ENCODE results near the gene CYP46A1. TPM values are rescaled to one million over a fixed set of nuclear protein-coding genes. Genes with fewer than 3 reads are reported as not detected.

Gene CYP46A1
- total and polyA plus RNA-seq, 2 experiments from 2014 or later = 0.47 to 1.7 TPM

GRCh38 chr14:99734406-99735051 is 50.4 kb downstream of the CYP46A1 start:
- Histone ChIP-seq H3K36me3 (replicated peaks; ENCODE audit: insufficient read depth, low read depth) (no peaks in the 10 kb centered on the region), H4K20me1 (ENCODE audit: insufficient read depth, poor library complexity, severe bottlenecking) (no peaks in the 10 kb centered on the region), H3K4me1 (ENCODE audit: insufficient read depth) (peaks cover 21% of the 10 kb centered on the region), H3K79me2 (no peaks in the 10 kb centered on the region), H3K9me3 (ENCODE audit: low read depth) (no peaks in the 10 kb centered on the region), H3K4me3 (no peak overlapping the region), H2AFZ (no peak overlapping the region), H3K4me2 (no peak overlapping the region), H3K27me3 (no peaks in the 10 kb centered on the region), H3K9me2 (replicated peaks; ENCODE audit: insufficient read depth) (no peaks in the 10 kb centered on the region), H3K27ac (no peak overlapping the region)
- TF ChIP-seq EZH2phosphoT487 (IDR thresholded peaks at IDR 0.05; ENCODE audit: low read depth, severe bottlenecking, unreplicated experiment) (no peak), EZH2 (IDR thresholded peaks at IDR 0.05; ENCODE audit: borderline replicate concordance) (no peak)
- TF ChIP-seq, protein P1, sequence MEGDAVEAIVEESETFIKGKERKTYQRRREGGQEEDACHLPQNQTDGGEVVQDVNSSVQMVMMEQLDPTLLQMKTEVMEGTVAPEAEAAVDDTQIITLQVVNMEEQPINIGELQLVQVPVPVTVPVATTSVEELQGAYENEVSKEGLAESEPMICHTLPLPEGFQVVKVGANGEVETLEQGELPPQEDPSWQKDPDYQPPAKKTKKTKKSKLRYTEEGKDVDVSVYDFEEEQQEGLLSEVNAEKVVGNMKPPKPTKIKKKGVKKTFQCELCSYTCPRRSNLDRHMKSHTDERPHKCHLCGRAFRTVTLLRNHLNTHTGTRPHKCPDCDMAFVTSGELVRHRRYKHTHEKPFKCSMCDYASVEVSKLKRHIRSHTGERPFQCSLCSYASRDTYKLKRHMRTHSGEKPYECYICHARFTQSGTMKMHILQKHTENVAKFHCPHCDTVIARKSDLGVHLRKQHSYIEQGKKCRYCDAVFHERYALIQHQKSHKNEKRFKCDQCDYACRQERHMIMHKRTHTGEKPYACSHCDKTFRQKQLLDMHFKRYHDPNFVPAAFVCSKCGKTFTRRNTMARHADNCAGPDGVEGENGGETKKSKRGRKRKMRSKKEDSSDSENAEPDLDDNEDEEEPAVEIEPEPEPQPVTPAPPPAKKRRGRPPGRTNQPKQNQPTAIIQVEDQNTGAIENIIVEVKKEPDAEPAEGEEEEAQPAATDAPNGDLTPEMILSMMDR (IDR thresholded peaks at IDR 0.05; ENCODE audit: poor library complexity) = no peak
- WGBS (ENCODE audit: low lambda C conversion rate, missing lambda C conversion rate) = 86% methylated on average over 18 of the region's 18 CpGs
- no peak for DNase-seq (ENCODE audit: low spot score)

- Histone ChIP-seq H3K9me2 (replicated peaks; ENCODE audit: insufficient read depth) (no peaks in the 10 kb centered on the region), H3K27me3 (no peaks in the 10 kb centered on the region), H3K9me3 (ENCODE audit: low read depth) (no peaks in the 10 kb centered on the region), H4K20me1 (ENCODE audit: insufficient read depth, poor library complexity, severe bottlenecking) (no peaks in the 10 kb centered on the region), H3K4me1 (ENCODE audit: insufficient read depth) (peaks cover 25% of the 10 kb centered on the region), H2AFZ (no peak overlapping the region), H3K4me2 (no peak overlapping the region), H3K36me3 (replicated peaks; ENCODE audit: insufficient read depth, low read depth) (no peaks in the 10 kb centered on the region), H3K79me2 (no peaks in the 10 kb centered on the region), H3K27ac (no peak overlapping the region), H3K4me3 (no peak overlapping the region)
- TF ChIP-seq, protein P1 (IDR thresholded peaks at IDR 0.05; ENCODE audit: poor library complexity) = no peak
- TF ChIP-seq EZH2 (IDR thresholded peaks at IDR 0.05; ENCODE audit: borderline replicate concordance) = no peak
- TF ChIP-seq EZH2phosphoT487 (IDR thresholded peaks at IDR 0.05; ENCODE audit: low read depth, severe bottlenecking, unreplicated experiment) = no peak
- no peak for DNase-seq (ENCODE audit: low spot score)
- WGBS (ENCODE audit: low lambda C conversion rate, missing lambda C conversion rate) = 93% methylated on average over 13 of the region's 13 CpGs
Measured at GRCh38 chr14:99735189-99736135, 51.4 kb downstream of the CYP46A1 start.

- Histone ChIP-seq H3K4me1 (ENCODE audit: insufficient read depth) (peaks cover 12% of the 10 kb centered on the region), H3K79me2 (no peaks in the 10 kb centered on the region), H3K27me3 (no peaks in the 10 kb centered on the region), H3K9me3 (ENCODE audit: low read depth) (no peaks in the 10 kb centered on the region), H2AFZ (no peak overlapping the region), H3K27ac (no peak overlapping the region), H3K36me3 (replicated peaks; ENCODE audit: insufficient read depth, low read depth) (no peaks in the 10 kb centered on the region), H4K20me1 (ENCODE audit: insufficient read depth, poor library complexity, severe bottlenecking) (no peaks in the 10 kb centered on the region), H3K4me3 (no peak overlapping the region), H3K4me2 (no peak overlapping the region), H3K9me2 (replicated peaks; ENCODE audit: insufficient read depth) (no peaks in the 10 kb centered on the region)
- DNase-seq (ENCODE audit: low spot score) = peak; percentile 44
- 31% methylated on average over 10 of the region's 10 CpGs for WGBS (ENCODE audit: low lambda C conversion rate, missing lambda C conversion rate)
- TF ChIP-seq EZH2phosphoT487 (IDR thresholded peaks at IDR 0.05; ENCODE audit: low read depth, severe bottlenecking, unreplicated experiment) (no peak), EZH2 (IDR thresholded peaks at IDR 0.05; ENCODE audit: borderline replicate concordance) (no peak)
- TF ChIP-seq, protein P1 (IDR thresholded peaks at IDR 0.05; ENCODE audit: poor library complexity) = no peak
Measured at GRCh38 chr14:99736603-99737371, 52.7 kb downstream of the CYP46A1 start.

All from hepatocyte (in vitro differentiated cells).